ENCODE measurements around the gene MRTFA. TPM values are rescaled to one million over a fixed set of nuclear protein-coding genes. Genes with fewer than 3 reads are reported as not detected.
A peak's percentile ranks its signal among the peaks of the same experiment; 100 is the strongest.
"Not testable (repeated sequence)": the region's sequence is repeated elsewhere in the genome, so short reads cannot be mapped to it uniquely, and the experiment has no call there.

MRTFA gene
- total RNA-seq, 4 donors from 2014 or later: 45.5 to 90.2 (median 78.3) TPM

- ATAC-seq: no peak
- H3K4me3 ChIP-seq: no peak overlapping the region
- no peaks in the 10 kb centered on the region for H3K36me3 ChIP-seq
- no peaks in the 10 kb centered on the region for H3K9me3 ChIP-seq
- no peak overlapping the region for H3K27ac ChIP-seq
- TF ChIP-seq POLR2A (IDR thresholded peaks at IDR 0.05) (no peak), POLR2AphosphoS5 (IDR thresholded peaks at IDR 0.05) (no peak)
- TF ChIP-seq, protein P1, sequence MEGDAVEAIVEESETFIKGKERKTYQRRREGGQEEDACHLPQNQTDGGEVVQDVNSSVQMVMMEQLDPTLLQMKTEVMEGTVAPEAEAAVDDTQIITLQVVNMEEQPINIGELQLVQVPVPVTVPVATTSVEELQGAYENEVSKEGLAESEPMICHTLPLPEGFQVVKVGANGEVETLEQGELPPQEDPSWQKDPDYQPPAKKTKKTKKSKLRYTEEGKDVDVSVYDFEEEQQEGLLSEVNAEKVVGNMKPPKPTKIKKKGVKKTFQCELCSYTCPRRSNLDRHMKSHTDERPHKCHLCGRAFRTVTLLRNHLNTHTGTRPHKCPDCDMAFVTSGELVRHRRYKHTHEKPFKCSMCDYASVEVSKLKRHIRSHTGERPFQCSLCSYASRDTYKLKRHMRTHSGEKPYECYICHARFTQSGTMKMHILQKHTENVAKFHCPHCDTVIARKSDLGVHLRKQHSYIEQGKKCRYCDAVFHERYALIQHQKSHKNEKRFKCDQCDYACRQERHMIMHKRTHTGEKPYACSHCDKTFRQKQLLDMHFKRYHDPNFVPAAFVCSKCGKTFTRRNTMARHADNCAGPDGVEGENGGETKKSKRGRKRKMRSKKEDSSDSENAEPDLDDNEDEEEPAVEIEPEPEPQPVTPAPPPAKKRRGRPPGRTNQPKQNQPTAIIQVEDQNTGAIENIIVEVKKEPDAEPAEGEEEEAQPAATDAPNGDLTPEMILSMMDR (IDR thresholded peaks at IDR 0.05): no peak
- WGBS, 2 donors (ENCODE audit: low coverage in 1 of 2): 0 to 30% methylated on average over 1 of the region's 1 CpG
- peaks cover 15 to 84% (median 32%) of the 10 kb centered on the region in 3 donors for H3K4me1 ChIP-seq
- no peaks in the 10 kb centered on the region for H3K27me3 ChIP-seq
Measured at GRCh38 chr22:40605761-40606160, 30.8 kb downstream of the MRTFA start.

DNA sequence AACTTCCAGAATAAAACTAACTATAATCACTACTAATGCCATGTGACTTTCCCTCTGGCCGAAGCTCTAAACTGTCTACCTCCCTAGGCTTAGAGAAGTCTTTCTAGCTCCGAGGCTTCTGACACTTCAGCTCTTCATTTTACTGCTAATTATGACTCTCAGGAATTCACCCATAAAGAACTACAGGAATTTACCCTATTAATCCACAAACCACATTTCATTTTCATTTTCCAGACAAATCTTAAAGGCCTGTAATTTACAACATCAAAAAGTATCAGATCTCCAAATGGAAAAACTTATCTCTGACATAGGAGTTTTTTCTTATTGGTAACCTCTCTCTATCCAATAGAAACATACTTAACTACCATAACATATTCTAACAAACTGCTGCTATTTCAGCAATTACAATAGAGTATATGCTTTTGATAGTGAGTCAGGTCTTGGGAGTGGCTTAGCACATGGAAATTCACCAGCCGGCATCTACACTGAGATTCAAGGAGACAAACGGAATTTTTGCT is 33.4 kb downstream of the MRTFA start:
- Histone ChIP-seq H3K4me1 (peaks cover 15 to 83% (median 33%) of the 10 kb centered on the region in 3 donors), H3K27ac (peak overlapping the region in 3 of 4 donors; percentile 36 to 52 (median 41)), H3K9me3 (no peaks in the 10 kb centered on the region), H3K36me3 (no peaks in the 10 kb centered on the region), H3K4me3 (no peak overlapping the region), H3K27me3 (no peaks in the 10 kb centered on the region)
- ATAC-seq: no peak
- WGBS, 2 donors (ENCODE audit: low coverage in 1 of 2): 21% methylated on average over 4 of the region's 4 CpGs
- no peak for TF ChIP-seq POLR2A (IDR thresholded peaks at IDR 0.05)
- no peak for TF ChIP-seq POLR2AphosphoS5 (IDR thresholded peaks at IDR 0.05)
- TF ChIP-seq EP300 (IDR thresholded peaks at IDR 0.05): no peak

DNA sequence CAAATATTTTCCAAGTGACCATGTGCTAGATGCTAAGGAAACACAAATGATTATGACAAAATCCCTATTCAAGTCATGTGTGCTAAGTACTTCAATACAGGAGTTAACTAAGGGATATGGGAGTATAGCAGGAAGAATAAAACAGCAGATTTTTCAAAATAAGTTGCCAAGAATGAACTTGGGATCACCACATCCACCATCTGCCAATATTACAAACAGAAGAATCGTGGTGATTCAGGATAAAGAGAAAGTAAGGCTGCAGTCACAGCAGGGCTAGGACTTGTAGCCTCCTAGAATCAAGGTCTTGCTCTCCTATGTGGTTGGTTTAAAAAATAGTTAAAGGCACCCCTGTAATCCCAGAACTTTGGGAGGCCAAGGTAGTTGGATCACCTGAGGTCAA is 34.3 kb downstream of the MRTFA start:
- peaks cover 15 to 84% (median 36%) of the 10 kb centered on the region in 3 donors for H3K4me1 ChIP-seq
- 55 to 86% methylated on average over 1 of the region's 1 CpG for WGBS, 2 donors (ENCODE audit: low coverage in 1 of 2)
- ATAC-seq: no peak
- TF ChIP-seq EP300 (IDR thresholded peaks at IDR 0.05) (no peak), POLR2A (IDR thresholded peaks at IDR 0.05) (no peak), POLR2AphosphoS5 (IDR thresholded peaks at IDR 0.05) (no peak)
- TF ChIP-seq, protein P1 (IDR thresholded peaks at IDR 0.05): no peak
- H3K27ac ChIP-seq: peak overlapping the region in 3 of 4 donors; percentile 5 to 41 (median 36)
- H3K36me3 ChIP-seq: no peaks in the 10 kb centered on the region
- no peaks in the 10 kb centered on the region for H3K9me3 ChIP-seq
- no peak overlapping the region for H3K4me3 ChIP-seq
- H3K27me3 ChIP-seq: no peaks in the 10 kb centered on the region

- Histone ChIP-seq H3K27ac (no peak overlapping the region), H3K27me3 (no peaks in the 10 kb centered on the region), H3K4me1 (peaks cover 11 to 84% (median 42%) of the 10 kb centered on the region in 3 donors), H3K36me3 (no peaks in the 10 kb centered on the region), H3K4me3 (no peak overlapping the region), H3K9me3 (no peaks in the 10 kb centered on the region)
- 97 to 100% methylated on average over 1 to 6 of the region's 6 CpGs for WGBS, 2 donors (ENCODE audit: low coverage in 1 of 2)
- TF ChIP-seq EP300 (IDR thresholded peaks at IDR 0.05) (no peak), POLR2AphosphoS5 (IDR thresholded peaks at IDR 0.05) (no peak), POLR2A (IDR thresholded peaks at IDR 0.05) (no peak)
- TF ChIP-seq, protein P1 (IDR thresholded peaks at IDR 0.05): no peak
- ATAC-seq: no peak
Measured at GRCh38 chr22:40599731-40600130, 36.8 kb downstream of the MRTFA start.

DNA sequence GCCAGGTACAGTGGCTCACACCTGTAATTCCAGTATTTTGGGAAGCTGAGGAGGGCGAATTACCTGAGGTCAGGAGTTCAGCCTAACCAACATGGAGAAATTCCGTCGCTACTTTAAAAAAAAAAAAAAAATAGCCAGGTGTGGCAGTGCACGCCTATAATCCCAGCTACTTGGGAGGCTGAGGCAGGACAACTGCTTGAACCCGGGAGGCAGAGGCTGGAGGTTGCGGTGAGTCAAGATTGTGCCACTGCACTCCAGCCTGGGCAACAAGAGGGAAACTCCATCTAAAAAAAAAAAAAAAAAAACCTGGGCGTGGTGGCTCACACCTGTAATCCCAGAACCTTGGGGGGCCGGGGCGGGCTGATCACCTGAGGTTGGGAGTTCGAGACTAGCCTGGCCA is 37.8 kb downstream of the MRTFA start:
- H3K4me3 ChIP-seq, H3K27me3 ChIP-seq, ATAC-seq, H3K27ac ChIP-seq, H3K36me3 ChIP-seq, H3K9me3 ChIP-seq: not testable (repeated sequence)
- H3K4me1 ChIP-seq: peaks cover 11 to 92% (median 42%) of the 10 kb centered on the region in 3 donors
- 92 to 93% methylated on average over 5 to 8 of the region's 10 CpGs for WGBS, 2 donors (ENCODE audit: low coverage in 1 of 2)
